Neural cell (in vitro differentiated cells): ENCODE measurements around the gene TNRC6A. TPM values are rescaled to one million over a fixed set of nuclear protein-coding genes. Genes with fewer than 3 reads are reported as not detected.

Source experiments
- H2AFZ ChIP-seq: fragments of 200-600, 300-800 bp; sonication (generic), shearing (Covaris generic); 2 replicates; pipeline ENCODE4 v1.6.0; 2014; ENCODE audit warnings: low read depth, mild to moderate bottlenecking, antibody characterized with exemption, low read length, moderate library complexity
- H3F3A ChIP-seq: fragments of 200-600 bp; shearing (Covaris generic); 2 replicates; pipeline ENCODE4 v1.6.1; 2016; ENCODE audit warnings: mild to moderate bottlenecking, moderate library complexity, mixed read lengths, antibody characterized with exemption, low read length; ENCODE audit not compliant: insufficient read depth, poor library complexity, severe bottlenecking
- H3K27ac ChIP-seq: fragments of 200-600, 300-800 bp; sonication (generic), shearing (Covaris generic); 2 replicates; pipeline ENCODE4 v1.5.1; 2014; ENCODE audit warnings: mild to moderate bottlenecking, low read length, moderate library complexity
- H3K27me3 ChIP-seq: fragments of 300-800, 200-600 bp; sonication (generic), shearing (Covaris generic); 2 replicates; pipeline ENCODE4 v1.6.0; 2014; ENCODE audit warnings: mild to moderate bottlenecking, low read depth, low read length, moderate library complexity; ENCODE audit not compliant: insufficient read depth
- H3K36me3 ChIP-seq: fragments of 300-800, 200-600 bp; sonication (generic), shearing (Covaris generic); 2 replicates; pipeline ENCODE4 v1.5.1; 2014; ENCODE audit warnings: mild to moderate bottlenecking, antibody characterized with exemption, low read length, moderate library complexity; ENCODE audit not compliant: insufficient read depth
- H3K4me2 ChIP-seq: fragments of 300-800, 200-600 bp; sonication (generic), shearing (Covaris generic); 2 replicates; pipeline ENCODE4 v1.6.0; 2014; ENCODE audit warnings: mild to moderate bottlenecking, low read length
- H3K4me3 ChIP-seq: fragments of 300-800, 200-600 bp; sonication (generic), shearing (Covaris generic); 2 replicates; pipeline ENCODE4 v1.5.1; 2014; ENCODE audit warnings: mild to moderate bottlenecking, low read length, moderate library complexity
- H3K79me2 ChIP-seq: fragments of 200-600 bp; shearing (Covaris generic); replicated peaks from 2 replicates; pipeline ENCODE4 v1.6.0; 2014; ENCODE audit warnings: mild to moderate bottlenecking, low read length, moderate library complexity; ENCODE audit not compliant: insufficient read depth
- H3K9ac ChIP-seq: fragments of 300-800, 200-600 bp; sonication (generic), shearing (Covaris generic); 2 replicates; pipeline ENCODE4 v1.6.1; 2016; ENCODE audit warnings: mild to moderate bottlenecking, low read length, mixed read lengths
- H3K9me2 ChIP-seq: fragments of 200-600 bp; shearing (Covaris generic); 2 replicates; pipeline ENCODE4 v1.6.1; 2016; ENCODE audit warnings: mild to moderate bottlenecking, low read length, mixed read lengths; ENCODE audit not compliant: insufficient read depth
- H3K9me3 ChIP-seq: fragments of 200-600, 300-800 bp; sonication (generic), shearing (Covaris generic); 2 replicates; pipeline ENCODE4 v1.6.1; 2016; ENCODE audit warnings: mild to moderate bottlenecking, mixed run types, low read length, moderate library complexity, mixed read lengths
- H4K20me1 ChIP-seq: fragments of 200-600 bp; shearing (Covaris generic); 2 replicates; pipeline ENCODE4 v1.6.1; 2016; ENCODE audit warnings: mild to moderate bottlenecking, mixed run types; ENCODE audit not compliant: insufficient read depth
- EP300 ChIP-seq: fragments of 450-650 bp; conservative IDR thresholded peaks from 2 replicates; pipeline ENCODE4 v1.6.1; 2014; ENCODE audit warnings: antibody characterized with exemption, mild to moderate bottlenecking, moderate library complexity; ENCODE audit not compliant: poor library complexity, severe bottlenecking
- EZH2 ChIP-seq: fragments of 200-600, 300-800 bp; shearing (Covaris generic), sonication (generic); IDR thresholded peaks from 2 replicates; pipeline ENCODE4 v1.6.1; 2014; ENCODE audit warnings: antibody characterized with exemption, low read length, borderline replicate concordance, mild to moderate bottlenecking; ENCODE audit not compliant: insufficient read depth, poor library complexity, severe bottlenecking
- MXI1 ChIP-seq: fragments of 450-650 bp; conservative IDR thresholded peaks from 2 replicates; pipeline ENCODE4 v1.6.1; 2014; ENCODE audit warnings: antibody characterized with exemption, mild to moderate bottlenecking; ENCODE audit not compliant: poor library complexity, severe bottlenecking
- POLR2AphosphoS5 ChIP-seq: IDR thresholded peaks from 2 replicates; pipeline ENCODE4 v1.6.1; 2012
- RAD21 ChIP-seq: fragments of 450-650 bp; conservative IDR thresholded peaks from 2 replicates; pipeline ENCODE4 v1.6.1; 2014; ENCODE audit warnings: antibody characterized with exemption, mild to moderate bottlenecking, moderate library complexity
- SMC3 ChIP-seq: fragments of 450-650 bp; conservative IDR thresholded peaks from 2 replicates; pipeline ENCODE4 v1.6.1; 2014; ENCODE audit warnings: antibody characterized with exemption, mild to moderate bottlenecking, moderate library complexity; ENCODE audit not compliant: poor library complexity
- TAF1 ChIP-seq: IDR thresholded peaks from 2 replicates; pipeline ENCODE4 v1.6.1; 2012; ENCODE audit warnings: low read depth
- polyA plus RNA-seq: library from polyadenylated mRNA; depleted of rRNA; stranded (reverse); fragments of >200 nt; gene quantifications from 2 replicates; pipeline ENCODE4 v1.2.3, GENCODE V29; 2014
- TF ChIP-seq, protein P1 (sequence below): IDR thresholded peaks from 2 replicates; pipeline ENCODE4 v1.6.1; 2012; ENCODE audit warnings: borderline replicate concordance

TNRC6A gene
- polyA plus RNA-seq, 1 donor from 2014 or later, result 32.1 TPM

DNA sequence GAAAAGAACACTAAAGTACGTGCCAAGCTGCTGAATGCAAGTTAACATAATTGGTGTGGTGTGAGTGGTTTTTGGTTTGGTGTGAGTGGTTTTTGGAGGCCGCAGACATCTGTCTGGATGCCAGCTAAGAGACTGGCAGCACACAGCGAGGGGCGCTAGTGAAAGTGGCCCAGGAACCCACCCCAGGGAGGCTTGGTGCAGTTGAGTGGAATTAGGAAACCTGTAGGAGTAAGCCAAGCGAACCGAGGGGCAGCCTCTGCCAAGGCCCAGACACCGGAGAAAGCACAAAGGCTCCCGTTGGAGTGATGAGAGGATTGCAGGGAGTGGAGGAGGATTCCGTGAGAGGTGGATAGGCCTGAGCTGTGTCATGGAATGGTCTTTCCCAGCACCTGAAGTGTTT, 91.7 kb downstream of the TNRC6A start:
- peaks cover 15% of the 10 kb centered on the region for H3K36me3 ChIP-seq
- H3K4me2 ChIP-seq, result no peak overlapping the region
- H4K20me1 ChIP-seq, result no peaks in the 10 kb centered on the region

DNA sequence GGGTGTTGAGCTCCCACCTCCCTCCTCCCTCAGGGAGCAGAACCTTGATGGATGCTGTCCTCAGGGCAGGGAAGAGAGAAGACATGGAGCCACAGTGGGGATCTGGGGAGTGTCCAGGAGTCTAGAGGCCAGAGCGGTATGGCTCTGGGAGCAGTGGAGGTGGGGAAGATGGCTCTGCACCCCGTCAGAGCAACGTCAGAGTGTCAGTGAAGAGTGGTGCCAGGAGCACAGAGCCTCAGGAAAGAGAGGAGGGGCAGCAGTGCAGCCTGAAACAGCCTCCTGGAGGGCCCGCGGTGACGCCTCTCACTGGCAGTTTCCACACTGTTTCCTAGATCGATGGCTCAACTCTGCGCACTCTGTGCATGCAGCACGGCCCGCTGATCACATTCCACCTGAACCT, 93.1 kb downstream of the TNRC6A start:
- no peak overlapping the region for H3K27ac ChIP-seq
- H3K4me2 ChIP-seq, result no peak overlapping the region
- no peak for TF ChIP-seq RAD21
- no peak for TF ChIP-seq EZH2
- TF ChIP-seq MXI1, result no peak
- TF ChIP-seq POLR2AphosphoS5, result no peak
- TF ChIP-seq, protein P1, sequence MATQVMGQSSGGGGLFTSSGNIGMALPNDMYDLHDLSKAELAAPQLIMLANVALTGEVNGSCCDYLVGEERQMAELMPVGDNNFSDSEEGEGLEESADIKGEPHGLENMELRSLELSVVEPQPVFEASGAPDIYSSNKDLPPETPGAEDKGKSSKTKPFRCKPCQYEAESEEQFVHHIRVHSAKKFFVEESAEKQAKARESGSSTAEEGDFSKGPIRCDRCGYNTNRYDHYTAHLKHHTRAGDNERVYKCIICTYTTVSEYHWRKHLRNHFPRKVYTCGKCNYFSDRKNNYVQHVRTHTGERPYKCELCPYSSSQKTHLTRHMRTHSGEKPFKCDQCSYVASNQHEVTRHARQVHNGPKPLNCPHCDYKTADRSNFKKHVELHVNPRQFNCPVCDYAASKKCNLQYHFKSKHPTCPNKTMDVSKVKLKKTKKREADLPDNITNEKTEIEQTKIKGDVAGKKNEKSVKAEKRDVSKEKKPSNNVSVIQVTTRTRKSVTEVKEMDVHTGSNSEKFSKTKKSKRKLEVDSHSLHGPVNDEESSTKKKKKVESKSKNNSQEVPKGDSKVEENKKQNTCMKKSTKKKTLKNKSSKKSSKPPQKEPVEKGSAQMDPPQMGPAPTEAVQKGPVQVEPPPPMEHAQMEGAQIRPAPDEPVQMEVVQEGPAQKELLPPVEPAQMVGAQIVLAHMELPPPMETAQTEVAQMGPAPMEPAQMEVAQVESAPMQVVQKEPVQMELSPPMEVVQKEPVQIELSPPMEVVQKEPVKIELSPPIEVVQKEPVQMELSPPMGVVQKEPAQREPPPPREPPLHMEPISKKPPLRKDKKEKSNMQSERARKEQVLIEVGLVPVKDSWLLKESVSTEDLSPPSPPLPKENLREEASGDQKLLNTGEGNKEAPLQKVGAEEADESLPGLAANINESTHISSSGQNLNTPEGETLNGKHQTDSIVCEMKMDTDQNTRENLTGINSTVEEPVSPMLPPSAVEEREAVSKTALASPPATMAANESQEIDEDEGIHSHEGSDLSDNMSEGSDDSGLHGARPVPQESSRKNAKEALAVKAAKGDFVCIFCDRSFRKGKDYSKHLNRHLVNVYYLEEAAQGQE, result no peak
- no peak for TF ChIP-seq TAF1
- peaks cover 11% of the 10 kb centered on the region for H3K36me3 ChIP-seq
- no peak overlapping the region for H3K9ac ChIP-seq
- no peaks in the 10 kb centered on the region for H4K20me1 ChIP-seq
- no peaks in the 10 kb centered on the region for H3F3A ChIP-seq
- H3K9me2 ChIP-seq, result no peaks in the 10 kb centered on the region
- H3K27me3 ChIP-seq, result no peaks in the 10 kb centered on the region
- no peak overlapping the region for H3K4me3 ChIP-seq
- H2AFZ ChIP-seq, result no peak overlapping the region
- no peaks in the 10 kb centered on the region for H3K79me2 ChIP-seq
- no peaks in the 10 kb centered on the region for H3K9me3 ChIP-seq

More for the DNA sequence above, 91.7 kb downstream of the TNRC6A start:
- Histone ChIP-seq H3K9me3 (no peaks in the 10 kb centered on the region), H3K27me3 (no peaks in the 10 kb centered on the region), H3K9ac (no peak overlapping the region), H3K27ac (no peak overlapping the region), H3K79me2 (no peaks in the 10 kb centered on the region), H3K9me2 (no peaks in the 10 kb centered on the region), H3K4me3 (no peak overlapping the region), H2AFZ (no peak overlapping the region), H3F3A (no peaks in the 10 kb centered on the region)
- TF ChIP-seq RAD21 (no peak), EP300 (no peak), SMC3 (no peak), MXI1 (no peak), TAF1 (no peak), EZH2 (no peak)
- TF ChIP-seq, protein P1, result no peak
